Left lung (tissue), 10 donors: ENCODE measurements around the gene ACSF3. TPM values are rescaled to one million over a fixed set of nuclear protein-coding genes. Genes with fewer than 3 reads are reported as not detected.

Experiments
- ATAC-seq: fragments of 200-7000 bp; cut with Tn5 transposase; one replicate; pipeline ENCODE4 v1.9.1; 2020; ENCODE audit warnings: moderate library complexity
- DNase-seq, 4 donors: peaks; one replicate each; pipeline ENCODE4 v3.0.0-alpha.2; 2013 to 2020
- H3K27ac ChIP-seq, 2 donors: fragments of 200-600 bp; sonication (generic) in 1 of 2; one replicate each; pipeline versions ENCODE4 v1.5.0 to v1.8.0; 2020 to 2021
- H3K27me3 ChIP-seq, 2 donors: fragments of 200-600 bp; sonication (generic) in 1 of 2; one replicate each; pipeline versions ENCODE4 v1.5.0 to v1.8.0; 2020 to 2021
- H3K36me3 ChIP-seq, 2 donors: fragments of 200-600 bp; sonication (generic) in 1 of 2; one replicate each; pipeline versions ENCODE4 v1.5.0 to v1.8.0; 2020 to 2021
- H3K4me1 ChIP-seq, 2 donors: fragments of 200-600 bp; one replicate each; pipeline ENCODE4 v1.8.0; 2021
- H3K4me3 ChIP-seq, 2 donors: fragments of 200-600 bp; sonication (generic) in 1 of 2; one replicate each; pipeline versions ENCODE4 v1.5.0 to v1.8.0; 2020 to 2021; ENCODE audit warnings: mild to moderate bottlenecking in 1 of 2
- H3K9me3 ChIP-seq, 2 donors: fragments of 200-600 bp; sonication (generic) in 1 of 2; one replicate each; pipeline versions ENCODE4 v1.5.0 to v1.8.0; 2020 to 2021
- CTCF ChIP-seq, 2 donors: fragments of 200-600 bp; sonication (generic) in 1 of 2; IDR thresholded peaks; one replicate each; pipeline versions ENCODE4 v1.5.0 to v1.8.0; 2021; ENCODE audit warnings: antibody characterized with exemption in 2 of 2
- intact Hi-C, 2 donors: fragments of 100-400 bp; cut with DNase I; formaldehyde crosslinking; loops; one replicate each; pipeline versions ENCODE4 v1.11.2 to v1.14.2; 2022
- polyA plus RNA-seq, 6 donors: library from polyadenylated mRNA; unstranded; fragments of 120-200 nt; gene quantifications; one replicate each; pipeline ENCODE4 v1.2.1, GENCODE V29; 2013; ENCODE audit not compliant: insufficient read length in 6 of 6
- total RNA-seq, 2 donors: library from RNA; stranded (reverse); fragmentation: NEBNext Ultra II Directional; extraction: Animal tissue kit (Norgen Biotek cat#: 25700); gene quantifications; one replicate each; pipeline ENCODE4 v1.2.1, GENCODE V29; 2021
- donor health status: DM: no; HTN: yes; CAD: no.
- donor health status: DM: no; HTN: no; CAD: no.

Gene ACSF3
- total and polyA plus RNA-seq, 8 donors = 30.0 to 38.4 (median 33.7) TPM

GRCh38 chr16:89169778-89170177 is 76.1 kb downstream of the ACSF3 start:
- no peaks in the 10 kb centered on the region for H3K36me3 ChIP-seq
- H3K27me3 ChIP-seq = peaks cover 0 to 83% of the 10 kb centered on the region in 2 donors
- H3K9me3 ChIP-seq = no peaks in the 10 kb centered on the region
- TF ChIP-seq CTCF (IDR thresholded peaks at IDR 0.05) = no peak
- intact Hi-C loops = loop anchor here in 1 of 2 donors (5.0 kb wide), 1 partner anchor 427 kb away; no protein-coding TSS in a partner anchor
- peaks cover 10 to 24% of the 10 kb centered on the region in 2 donors for H3K4me1 ChIP-seq
- no peak overlapping the region for H3K27ac ChIP-seq
- no peak overlapping the region for H3K4me3 ChIP-seq
- DNase-seq (peak in 1 of 4 donors; percentile 67), ATAC-seq (no peak)

GRCh38 chr16:89170346-89171215 is 76.9 kb downstream of the ACSF3 start:
- peak; percentile 57 for ATAC-seq
- peak overlapping the region; percentile 19 to 31 for H3K4me3 ChIP-seq

GRCh38 chr16:89171216-89172170 is 77.8 kb downstream of the ACSF3 start, which contains the start of gene CDH15:
TSS of gene CDH15 (plus strand) at chr16:89171748. CDS start at chr16:89171832, 84 bp downstream.
- Histone ChIP-seq H3K4me1 (peaks cover 10 to 24% of the 10 kb centered on the region in 2 donors), H3K36me3 (no peaks in the 10 kb centered on the region), H3K4me3 (peak within 1 kb of the TSS; percentile 19 to 31), H3K27ac (no peak within 1 kb of the TSS), H3K27me3 (peaks cover 0 to 89% of the 10 kb centered on the region in 2 donors), H3K9me3 (no peaks in the 10 kb centered on the region)
- ATAC-seq = peak; percentile 92
- peak; percentile 69 to 97 (median 94) for DNase-seq
- no peak for TF ChIP-seq CTCF (IDR thresholded peaks at IDR 0.05)
- intact Hi-C loops = no loop called here

More at GRCh38 chr16:89170346-89171215, 76.9 kb downstream of the ACSF3 start:
- intact Hi-C loops = no loop called here
- Histone ChIP-seq H3K27ac (no peak overlapping the region), H3K27me3 (peaks cover 0 to 83% of the 10 kb centered on the region in 2 donors), H3K4me1 (peaks cover 10 to 24% of the 10 kb centered on the region in 2 donors), H3K9me3 (no peaks in the 10 kb centered on the region), H3K36me3 (no peaks in the 10 kb centered on the region)
- no peak for TF ChIP-seq CTCF (IDR thresholded peaks at IDR 0.05)
- DNase-seq = peak in 2 of 4 donors; percentile 75 to 86

GRCh38 chr16:89172171-89172527 is 78.5 kb downstream of the ACSF3 start:
- intact Hi-C loops = no loop called here
- Histone ChIP-seq H3K9me3 (no peaks in the 10 kb centered on the region), H3K36me3 (no peaks in the 10 kb centered on the region), H3K27ac (no peak overlapping the region), H3K27me3 (peaks cover 0 to 89% of the 10 kb centered on the region in 2 donors), H3K4me1 (peaks cover 10 to 24% of the 10 kb centered on the region in 2 donors), H3K4me3 (no peak overlapping the region)
- TF ChIP-seq CTCF (IDR thresholded peaks at IDR 0.05) = no peak
- peak in 1 of 4 donors; percentile 72 for DNase-seq
- ATAC-seq = no peak
